Lung (tissue), 12 donors: ENCODE results near the gene SLC7A9. TPM values are rescaled to one million over a fixed set of nuclear protein-coding genes. Genes with fewer than 3 reads are reported as not detected.

ENCODE experiments used
- ATAC-seq: fragments of 200-7000 bp; cut with Tn5 transposase; one replicate; pipeline ENCODE4 v1.9.1; 2020; ENCODE audit warnings: moderate number of reproducible peaks; ENCODE audit not compliant: insufficient read depth, low FRiP score
- DNase-seq, 3 donors: peaks; one replicate each; pipeline ENCODE4 v3.0.0-alpha.2; 2013 to 2017
- H3K27ac ChIP-seq, 2 donors: one replicate each; pipeline ENCODE4 v1.5.1; 2013; ENCODE audit warnings: mild to moderate bottlenecking in 2 of 2, moderate library complexity in 2 of 2, control low read depth in 1 of 2, inconsistent platforms in 1 of 2, low read depth in 1 of 2, low read length in 1 of 2
- H3K27me3 ChIP-seq, 3 donors: one replicate each; pipeline ENCODE4 v1.5.1; 2013; ENCODE audit warnings: low read length in 2 of 3; ENCODE audit not compliant: control insufficient read depth in 3 of 3, insufficient read depth in 3 of 3
- H3K36me3 ChIP-seq, 4 donors: one replicate each; pipeline ENCODE4 v1.5.1; 2013; ENCODE audit warnings: low read length in 4 of 4, mild to moderate bottlenecking in 1 of 4, moderate library complexity in 1 of 4; ENCODE audit not compliant: control insufficient read depth in 4 of 4, insufficient read depth in 4 of 4
- H3K4me1 ChIP-seq, 5 donors: one replicate each; pipeline ENCODE4 v1.5.1; 2013; ENCODE audit warnings: low read length in 5 of 5, mild to moderate bottlenecking in 2 of 5, moderate library complexity in 1 of 5; ENCODE audit not compliant: control insufficient read depth in 5 of 5, insufficient read depth in 5 of 5
- H3K4me3 ChIP-seq: one replicate; pipeline ENCODE4 v1.5.1; 2013; ENCODE audit warnings: mild to moderate bottlenecking, control low read depth, moderate library complexity
- H3K9ac ChIP-seq, 2 donors: one replicate each; pipeline ENCODE4 v1.5.1; 2013; ENCODE audit warnings: low read length in 2 of 2, control low read depth in 1 of 2; ENCODE audit not compliant: insufficient read depth in 1 of 2
- H3K9me3 ChIP-seq, 4 donors: one replicate each; pipeline ENCODE4 v1.5.1; 2013; ENCODE audit warnings: low read length in 3 of 4, mild to moderate bottlenecking in 1 of 4, moderate library complexity in 1 of 4; ENCODE audit not compliant: control insufficient read depth in 4 of 4, insufficient read depth in 3 of 4
- CTCF ChIP-seq: IDR thresholded peaks from 2 replicates; pipeline ENCODE4 v1.5.1; 2012; ENCODE audit warnings: mild to moderate bottlenecking; ENCODE audit errors: control extremely low read depth, extremely low read depth
- WGBS, 2 donors: extraction: QIAGEN DNeasy Blood & Tissue Kit; methylation state at CpG; one replicate each; pipeline ENCODE4 v1.1.7; 2013; 5-methylcytosine and 5-hydroxymethylcytosine counted together
- polyA plus RNA-seq, 2 donors: library from polyadenylated mRNA; stranded (reverse); fragments of 200-250 nt; gene quantifications; one replicate each; pipeline ENCODE4 v1.2.1, GENCODE V29; 2013
- total RNA-seq, 2 donors: library from RNA; depleted of rRNA in 1 of 2; stranded (reverse); fragments of >200 nt in 1 of 2; gene quantifications; one replicate each; pipeline ENCODE4 v1.2.1, GENCODE V29; 2014 to 2021
- donor health status: control.
- donor health status: control.
- donor health status: Bipolar disorder and iron deficiency.
- donor health status: healthy.
- donor health status: DM: yes; HTN: yes; CAD: no.

The SLC7A9 gene
- total and polyA plus RNA-seq, 4 donors, result 0.06 to 0.37 (median 0.28) TPM

DNA sequence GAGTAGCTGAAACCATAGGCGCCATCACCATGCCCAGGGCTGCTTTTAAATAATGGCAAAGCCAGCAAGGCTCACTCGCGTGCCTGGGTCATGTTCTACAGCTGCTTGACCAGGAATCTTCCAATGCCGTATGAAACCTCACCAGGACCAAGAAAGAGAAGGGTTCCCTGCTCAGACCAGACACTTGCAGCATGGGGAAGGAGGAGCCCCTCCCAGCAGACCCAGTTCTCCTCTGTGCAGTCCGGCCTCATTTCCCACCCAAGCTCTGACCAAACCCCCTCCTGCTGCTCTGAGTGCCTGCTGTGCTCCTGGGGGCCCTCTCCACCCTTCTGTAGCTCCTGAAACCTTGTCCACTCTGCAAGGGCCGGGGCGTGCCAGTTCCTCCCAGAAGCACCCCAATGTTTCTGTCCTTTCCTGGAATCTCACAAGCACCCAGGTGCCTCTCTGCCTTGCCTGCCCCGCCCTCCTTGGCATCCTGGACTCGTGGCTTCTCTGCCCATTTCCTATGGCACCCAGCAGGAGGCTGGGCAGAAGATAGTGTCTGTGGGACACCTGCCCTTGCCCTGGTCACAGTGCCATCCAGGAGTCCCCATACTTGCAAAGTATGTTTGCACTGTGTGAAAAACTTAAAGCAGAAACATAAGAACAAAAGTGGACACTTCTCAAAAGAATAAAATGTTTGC is 6.8 kb upstream of the SLC7A9 start:
- Histone ChIP-seq H3K9ac (no peak overlapping the region), H3K4me3 (no peak overlapping the region), H3K27ac (no peak overlapping the region), H3K4me1 (no peaks in the 10 kb centered on the region), H3K9me3 (no peaks in the 10 kb centered on the region), H3K36me3 (peaks cover 0 to 13% (median 3%) of the 10 kb centered on the region in 4 donors), H3K27me3 (no peaks in the 10 kb centered on the region)
- no peak for DNase-seq
- TF ChIP-seq CTCF, result no peak
- no peak for ATAC-seq
- WGBS, 2 donors, result 86 to 87% methylated on average over 9 of the region's 9 CpGs

GRCh38 chr19:32875428-32875827 is 5.9 kb upstream of the SLC7A9 start:
- H3K36me3 ChIP-seq, result peaks cover 0 to 13% (median 3%) of the 10 kb centered on the region in 4 donors
- no peak overlapping the region for H3K9ac ChIP-seq
- 78 to 85% methylated on average over 7 of the region's 7 CpGs for WGBS, 2 donors
- DNase-seq (no peak), ATAC-seq (no peak)
- H3K4me3 ChIP-seq, result no peak overlapping the region
- TF ChIP-seq CTCF, result no peak
- no peaks in the 10 kb centered on the region for H3K4me1 ChIP-seq
- no peaks in the 10 kb centered on the region for H3K9me3 ChIP-seq
- no peaks in the 10 kb centered on the region for H3K27me3 ChIP-seq
- H3K27ac ChIP-seq, result no peak overlapping the region

GRCh38 chr19:32874605-32875004 is 5.0 kb upstream of the SLC7A9 start:
- TF ChIP-seq CTCF, result no peak
- no peaks in the 10 kb centered on the region for H3K27me3 ChIP-seq
- no peak overlapping the region for H3K27ac ChIP-seq
- no peak for DNase-seq
- H3K4me1 ChIP-seq, result no peaks in the 10 kb centered on the region
- peaks cover 0 to 8% (median 3%) of the 10 kb centered on the region in 4 donors for H3K36me3 ChIP-seq
- no peak for ATAC-seq
- H3K9me3 ChIP-seq, result no peaks in the 10 kb centered on the region
- 86 to 90% methylated on average over 9 of the region's 9 CpGs for WGBS, 2 donors
- H3K9ac ChIP-seq, result no peak overlapping the region
- H3K4me3 ChIP-seq, result no peak overlapping the region
